Measurements from ENCODE around the gene FAM171A2.
"Not testable (repeated sequence)": the region's sequence is repeated elsewhere in the genome, so short reads cannot be mapped to it uniquely, and the experiment has no call there.

Gene FAM171A2

GRCh38 chr17:44343510-44344209 lies 20.0 kb downstream of the FAM171A2 start:
- TF ChIP-seq CTCF (conservative IDR thresholded peaks at IDR 0.05; ENCODE audit: low read depth, low read length) = no peak
- H3K4me3 ChIP-seq (ENCODE audit: low read depth, low read length) = no peak overlapping the region
- DNase-seq (ENCODE audit: low read depth) = no peak

GRCh38 chr17:44340553-44340952 lies 23.1 kb downstream of the FAM171A2 start:
- not testable (repeated sequence) for DNase-seq (ENCODE audit: low read depth); H3K4me3 ChIP-seq (ENCODE audit: low read depth, low read length)

GRCh38 chr17:44338702-44339101 lies 25.0 kb downstream of the FAM171A2 start:
- H3K4me3 ChIP-seq (ENCODE audit: low read depth, low read length) = no peak overlapping the region
- DNase-seq (ENCODE audit: low read depth) = peak; percentile 30
- no peak for TF ChIP-seq CTCF (conservative IDR thresholded peaks at IDR 0.05; ENCODE audit: low read depth, low read length)

GRCh38 chr17:44335968-44336367 lies 27.7 kb downstream of the FAM171A2 start:
- no peak for DNase-seq (ENCODE audit: low read depth)
- no peak for TF ChIP-seq CTCF (conservative IDR thresholded peaks at IDR 0.05; ENCODE audit: low read depth, low read length)
- H3K4me3 ChIP-seq (ENCODE audit: low read depth, low read length) = no peak overlapping the region

GRCh38 chr17:44335564-44335963 lies 28.1 kb downstream of the FAM171A2 start:
- DNase-seq (ENCODE audit: low read depth) = no peak
- no peak overlapping the region for H3K4me3 ChIP-seq (ENCODE audit: low read depth, low read length)
- TF ChIP-seq CTCF (conservative IDR thresholded peaks at IDR 0.05; ENCODE audit: low read depth, low read length) = no peak

GRCh38 chr17:44334727-44335126 lies 28.9 kb downstream of the FAM171A2 start:
- no peak overlapping the region for H3K4me3 ChIP-seq (ENCODE audit: low read depth, low read length)
- no peak for TF ChIP-seq CTCF (conservative IDR thresholded peaks at IDR 0.05; ENCODE audit: low read depth, low read length)
- DNase-seq (ENCODE audit: low read depth) = peak; percentile 44

GRCh38 chr17:44334315-44334714 lies 29.3 kb downstream of the FAM171A2 start:
- DNase-seq (ENCODE audit: low read depth) = no peak
- TF ChIP-seq CTCF (conservative IDR thresholded peaks at IDR 0.05; ENCODE audit: low read depth, low read length) = no peak
- H3K4me3 ChIP-seq (ENCODE audit: low read depth, low read length) = no peak overlapping the region

Measured in choroid plexus epithelial cell (primary cell).